Measurements from ENCODE around the gene QSOX1.
A peak's percentile ranks its signal among the peaks of the same experiment; 100 is the strongest.

Gene QSOX1

GRCh38 chr1:180236698-180237509, 82.2 kb downstream of the QSOX1 start:
- no peak for DNase-seq (ENCODE audit: low spot score)

DNA sequence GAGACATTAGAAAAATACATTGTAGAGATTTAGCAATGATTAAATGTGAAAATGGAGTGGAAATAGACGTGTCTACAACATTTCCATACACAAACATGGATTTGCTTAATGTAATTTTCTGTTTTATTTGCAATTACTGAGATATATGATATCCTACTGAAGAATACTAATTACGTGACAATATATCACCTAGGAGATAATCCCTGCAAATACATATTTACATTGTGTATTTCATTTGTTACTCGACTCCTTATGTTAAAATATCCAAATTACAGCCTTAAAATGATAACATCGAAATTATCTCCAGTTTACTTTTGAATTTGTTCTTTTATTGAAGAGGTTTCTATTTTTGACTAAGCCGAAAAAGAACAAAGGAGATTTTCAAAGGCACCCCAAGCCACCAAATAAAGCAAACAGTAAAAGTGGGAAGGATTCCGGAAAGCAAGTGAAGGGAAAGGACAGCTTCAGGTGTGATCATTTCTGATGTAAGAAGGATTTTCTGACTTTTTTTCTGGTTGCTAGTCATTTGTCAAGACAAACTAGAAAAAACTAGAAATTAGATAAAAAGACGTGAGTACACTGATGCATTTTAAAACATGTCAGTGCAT, 83.3 kb downstream of the QSOX1 start:
- no peak for DNase-seq (ENCODE audit: low spot score)

DNA sequence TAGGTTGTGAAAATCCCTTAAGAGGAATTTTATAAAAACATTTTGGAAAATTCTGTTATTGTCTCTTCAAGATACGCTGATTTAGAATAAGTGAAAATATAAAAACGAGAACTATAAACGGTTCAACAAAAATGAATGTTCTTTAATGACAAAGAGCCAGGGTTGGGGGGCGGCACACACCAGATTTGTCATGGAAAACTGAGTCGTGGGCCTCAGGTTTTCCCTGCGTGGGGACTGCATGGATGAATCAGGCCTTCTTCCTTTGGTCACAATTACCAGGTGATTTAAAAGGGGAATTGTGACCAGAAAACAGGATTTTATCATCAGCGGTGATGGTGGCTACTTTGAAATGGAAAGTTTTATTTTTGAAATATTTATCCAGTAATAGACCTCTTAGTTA, 84.0 kb downstream of the QSOX1 start:
- DNase-seq (ENCODE audit: low spot score), result no peak

DNA sequence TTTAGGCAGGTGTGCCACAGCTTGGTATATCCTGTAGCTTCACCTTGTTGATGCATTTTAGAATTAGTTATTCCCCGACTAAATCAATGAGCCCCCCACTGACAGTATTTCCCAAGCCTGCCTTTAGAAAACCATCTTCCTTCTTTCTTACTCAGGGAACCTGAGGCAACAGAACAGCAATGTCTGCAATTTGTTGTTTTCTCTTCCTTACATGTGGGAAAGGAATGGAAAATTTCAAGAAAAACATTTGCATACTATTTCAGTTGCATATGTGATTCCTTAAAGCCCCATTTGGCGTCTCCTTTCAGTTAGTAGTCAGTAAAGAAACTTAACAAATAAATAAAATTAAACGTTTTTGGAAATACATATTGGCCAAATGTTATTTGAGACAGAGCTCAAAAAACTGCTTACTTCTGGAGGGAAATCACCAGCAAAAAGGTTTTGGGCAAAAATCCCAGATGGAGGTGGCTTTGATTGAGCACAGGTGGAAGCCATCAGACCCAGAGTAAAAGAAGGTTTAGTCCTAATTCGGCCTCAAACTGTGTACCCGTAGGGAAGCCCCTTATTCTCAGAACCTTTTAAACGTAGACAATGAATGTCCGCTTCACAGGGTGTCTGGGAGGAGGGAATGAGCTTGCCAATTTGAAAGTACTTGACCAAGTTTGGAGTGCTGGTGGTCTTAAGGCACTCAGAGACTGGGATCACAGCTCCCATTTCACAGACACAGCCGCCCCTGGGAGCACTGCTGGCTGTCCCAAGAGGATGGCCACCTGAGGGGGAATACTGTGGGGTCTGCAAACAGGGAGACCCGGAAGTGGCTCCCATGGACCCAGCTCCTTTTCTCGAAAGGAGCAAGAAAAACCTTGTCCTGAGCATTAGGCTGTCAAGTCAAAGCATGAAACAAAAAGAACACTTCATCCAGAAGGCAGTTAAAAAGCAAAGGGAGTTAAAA, 84.8 kb downstream of the QSOX1 start:
- DNase-seq (ENCODE audit: low spot score), result no peak

GRCh38 chr1:180241716-180242544, 87.3 kb downstream of the QSOX1 start:
- DNase-seq (ENCODE audit: low spot score), result no peak

- DNase-seq (ENCODE audit: low spot score), result no peak
These were observed 89.0 kb downstream of the QSOX1 start for GRCh38 chr1:180243517-180244221.

DNA sequence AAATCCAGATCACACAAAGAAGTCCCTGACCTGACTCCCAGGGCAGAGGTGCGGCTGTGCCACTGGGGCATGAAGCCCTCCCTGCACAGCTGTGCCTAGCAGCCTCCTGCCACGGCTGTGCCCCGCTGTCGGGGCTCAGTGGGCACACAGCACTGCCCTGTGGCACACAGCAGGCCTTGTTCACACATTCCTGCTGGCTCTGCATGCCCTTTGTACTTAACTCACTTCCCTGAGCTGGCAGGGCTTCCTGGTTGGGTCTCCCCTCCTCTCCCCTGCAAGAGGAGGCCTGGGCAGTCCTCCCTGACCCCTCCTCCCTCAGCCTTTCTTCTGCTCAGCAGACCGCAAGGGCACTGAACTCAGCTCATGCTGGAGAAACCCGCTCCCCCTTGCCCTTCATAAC, 90.2 kb downstream of the QSOX1 start:
- no peak for DNase-seq (ENCODE audit: low spot score)

GRCh38 chr1:180246579-180246978, 91.9 kb downstream of the QSOX1 start:
- DNase-seq (ENCODE audit: low spot score), result no peak

GRCh38 chr1:180247061-180247460, 92.4 kb downstream of the QSOX1 start:
- no peak for DNase-seq (ENCODE audit: low spot score)

DNA sequence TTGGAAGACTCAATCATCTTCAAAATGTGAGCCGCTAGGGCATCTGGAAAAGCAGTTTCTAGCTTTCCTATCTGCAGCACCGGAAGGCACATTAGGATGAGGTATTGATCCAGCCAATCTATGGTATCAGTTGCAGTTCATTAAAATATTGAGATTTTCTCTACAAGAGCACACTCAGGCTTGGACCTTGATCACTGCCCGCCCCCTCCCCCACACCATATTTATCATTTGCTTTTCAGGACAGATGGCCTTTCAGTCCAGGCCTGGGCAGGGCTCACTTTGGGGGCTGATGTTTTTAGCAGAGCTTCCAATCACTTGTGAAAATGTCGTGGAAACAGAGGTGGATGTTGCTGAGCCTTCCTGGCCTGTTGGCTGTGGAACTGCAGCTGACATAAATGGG, 92.9 kb downstream of the QSOX1 start:
- DNase-seq (ENCODE audit: low spot score), result no peak

- DNase-seq (ENCODE audit: low spot score), result no peak
These were observed 93.5 kb downstream of the QSOX1 start for GRCh38 chr1:180248176-180248575.

GRCh38 chr1:180248731-180249681, 94.3 kb downstream of the QSOX1 start:
- DNase-seq (ENCODE audit: low spot score), result no peak

DNA sequence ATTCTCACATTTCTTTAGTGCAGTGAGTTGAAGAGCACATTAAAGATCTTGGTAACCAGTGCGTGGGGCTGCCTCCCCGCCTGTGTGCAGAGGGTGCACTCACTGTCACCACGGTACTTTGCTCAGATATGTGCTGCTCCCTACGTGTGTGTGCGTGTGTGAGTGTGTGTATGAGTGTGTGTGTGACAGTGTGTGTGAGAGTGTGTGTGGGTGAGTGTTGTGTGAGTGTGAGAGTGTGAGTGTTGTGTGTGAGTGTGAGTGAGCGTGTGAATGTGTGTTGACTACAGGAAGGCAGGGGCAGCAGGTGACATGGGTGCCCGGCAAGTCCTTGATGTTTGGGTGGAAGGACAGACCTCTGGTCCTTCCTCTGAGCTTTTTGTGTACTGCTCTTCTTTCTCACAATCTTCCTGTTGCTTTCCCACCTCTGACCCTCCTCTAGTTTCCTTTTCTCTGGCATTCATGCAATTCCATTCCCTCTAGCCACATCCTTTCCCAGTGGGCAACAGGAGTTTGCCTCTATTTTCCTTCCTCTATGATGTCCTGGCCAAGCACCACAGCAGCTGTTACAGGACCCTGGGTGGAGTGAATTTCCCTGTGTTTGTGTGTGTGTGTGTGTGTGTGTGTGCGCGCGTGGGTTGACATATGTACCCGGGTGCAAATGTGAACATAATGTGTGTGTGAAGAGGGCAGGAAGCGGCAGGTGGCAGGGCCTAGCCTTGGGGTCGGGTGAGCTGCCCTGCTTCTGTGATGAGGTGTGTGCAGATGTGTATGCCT, 95.2 kb downstream of the QSOX1 start:
- no peak for DNase-seq (ENCODE audit: low spot score)

DNA sequence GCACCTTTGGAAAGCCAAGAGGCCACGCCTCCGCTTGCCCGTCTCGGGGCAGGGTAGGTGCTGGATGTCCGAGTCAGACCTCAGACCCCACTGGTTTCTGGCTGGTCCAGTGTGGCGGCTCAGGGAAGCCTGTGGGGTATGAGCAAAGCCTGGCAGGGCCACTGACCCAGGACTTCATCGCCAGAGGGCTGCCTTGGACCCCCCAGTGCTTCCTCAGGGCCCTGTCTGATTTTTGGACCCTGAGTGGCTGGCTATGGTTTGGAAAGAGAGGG, 95.8 kb downstream of the QSOX1 start:
- DNase-seq (ENCODE audit: low spot score), result no peak

- no peak for DNase-seq (ENCODE audit: low spot score)
These were observed 96.3 kb downstream of the QSOX1 start for GRCh38 chr1:180250883-180251509.

- no peak for DNase-seq (ENCODE audit: low spot score)
These were observed 97.0 kb downstream of the QSOX1 start for GRCh38 chr1:180251526-180252305.

DNA sequence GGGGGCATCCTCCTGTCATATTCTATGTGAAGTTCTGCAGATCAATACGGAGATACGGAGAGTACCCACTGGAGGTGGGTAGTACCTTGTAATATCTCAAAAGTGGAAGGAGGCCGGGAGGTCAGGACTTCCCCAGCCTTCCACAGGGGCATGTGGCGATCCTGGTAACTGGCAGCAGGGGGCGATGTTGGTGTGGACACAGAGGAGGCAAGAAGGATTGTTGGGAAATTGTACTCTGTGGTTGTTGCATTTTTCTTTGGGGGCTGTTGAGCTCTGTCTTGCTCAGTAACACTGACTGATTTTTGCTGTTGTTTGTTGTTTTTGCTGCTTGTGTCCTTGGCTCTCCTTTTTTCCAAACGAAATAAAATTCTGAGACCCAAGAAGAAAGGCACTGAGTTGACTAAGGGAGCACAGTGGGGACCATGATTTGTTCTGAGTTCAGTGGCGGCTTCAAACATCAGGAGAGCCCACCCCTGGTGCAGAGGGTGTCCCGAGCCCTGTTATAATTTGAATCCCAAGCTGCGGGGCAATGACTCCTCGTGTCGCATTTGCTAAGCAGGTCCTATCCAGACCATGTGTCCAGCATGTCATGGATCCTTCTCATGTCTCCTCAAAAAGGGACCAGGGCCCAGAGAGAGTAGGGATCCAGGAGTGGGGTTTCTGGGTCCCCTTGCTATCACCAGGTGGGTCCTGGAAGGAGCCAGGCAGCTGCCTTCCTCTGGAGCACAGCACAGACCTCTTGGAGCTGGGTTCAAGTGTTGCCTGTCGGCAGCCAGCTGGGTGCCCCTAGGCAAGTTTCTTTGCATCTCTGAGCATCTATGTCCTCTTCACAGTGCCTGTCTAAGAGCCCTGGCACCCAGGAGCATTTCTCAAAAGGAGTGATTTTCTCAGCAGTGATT, 98.2 kb downstream of the QSOX1 start:
- DNase-seq (ENCODE audit: low spot score), result peak; percentile 49
